Glutamatergic neuron (in vitro differentiated cells): Measurements from ENCODE around the gene FOXO1. TPM values are rescaled to one million over a fixed set of nuclear protein-coding genes. Genes with fewer than 3 reads are reported as not detected.
A peak's percentile ranks its signal among the peaks of the same experiment; 100 is the strongest.

Source experiments
- DNase-seq: peaks from one replicate; pipeline ENCODE4 v3.0.0; 2022
- H3K27ac Mint-ChIP-seq: one replicate; pipeline ENCODE4 v1.8.0; 2020; ENCODE audit warnings: mild to moderate bottlenecking, mixed read lengths, inconsistent platforms; ENCODE audit not compliant: unreplicated experiment
- H3K27me3 Mint-ChIP-seq: one replicate; pipeline ENCODE4 v1.8.0; 2020; ENCODE audit warnings: mild to moderate bottlenecking, moderate library complexity, mixed read lengths, inconsistent platforms; ENCODE audit not compliant: unreplicated experiment
- H3K36me3 Mint-ChIP-seq: one replicate; pipeline ENCODE4 v1.8.0; 2020; ENCODE audit warnings: mild to moderate bottlenecking, mixed read lengths, inconsistent platforms; ENCODE audit not compliant: unreplicated experiment
- H3K4me1 Mint-ChIP-seq: one replicate; pipeline ENCODE4 v1.8.0; 2020; ENCODE audit warnings: mild to moderate bottlenecking, low read depth, mixed read lengths, inconsistent platforms; ENCODE audit not compliant: unreplicated experiment
- H3K4me3 Mint-ChIP-seq: one replicate; pipeline ENCODE4 v1.8.0; 2020; ENCODE audit warnings: mild to moderate bottlenecking, mixed read lengths, inconsistent platforms; ENCODE audit not compliant: unreplicated experiment
- H3K9me3 Mint-ChIP-seq: one replicate; pipeline ENCODE4 v1.8.0; 2020; ENCODE audit warnings: mild to moderate bottlenecking, moderate library complexity, mixed read lengths, inconsistent platforms; ENCODE audit not compliant: unreplicated experiment
- total RNA-seq: library from RNA; stranded (reverse); fragmentation: NEBNext Ultra II Directional; extraction: Animal tissue kit (Norgen Biotek cat#: 25700); gene quantifications from one replicate; pipeline ENCODE4 v1.2.1, GENCODE V29; 2021; ENCODE audit not compliant: unreplicated experiment
- TF ChIP-seq, protein P1 (sequence below): fragments of 200-600 bp; sonication (generic); IDR thresholded peaks from one replicate; pipeline ENCODE4 v1.5.0; 2021; ENCODE audit not compliant: partially characterized antibody, unreplicated experiment

FOXO1 gene
- total RNA-seq, 1 donor from 2014 or later, result 1.4 TPM

DNA sequence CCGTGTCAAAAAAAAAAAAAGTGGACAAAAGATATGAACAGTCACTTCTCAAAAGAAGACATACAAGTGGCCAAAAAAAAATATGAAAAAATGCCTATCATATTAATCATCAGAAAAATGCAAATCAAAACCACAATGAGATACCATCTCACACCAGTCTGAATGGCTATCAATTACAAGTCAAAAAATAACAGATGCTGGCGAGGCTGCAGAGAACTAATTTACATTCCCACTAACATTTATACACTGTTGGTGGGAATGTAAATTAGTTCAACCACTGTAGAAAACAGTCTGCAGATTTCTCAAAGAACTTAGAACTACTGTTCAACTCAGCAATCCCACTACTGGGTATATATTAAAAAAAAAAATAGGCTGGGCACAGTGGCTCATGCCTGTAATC lies 26.5 kb upstream of the FOXO1 start:
- Mint-ChIP-seq H3K4me1 (no peaks in the 10 kb centered on the region), H3K4me3 (no peak overlapping the region), H3K27me3 (no peaks in the 10 kb centered on the region), H3K27ac (no peak overlapping the region), H3K9me3 (peaks cover 2% of the 10 kb centered on the region), H3K36me3 (no peaks in the 10 kb centered on the region)
- DNase-seq, result no peak
- TF ChIP-seq, protein P1, sequence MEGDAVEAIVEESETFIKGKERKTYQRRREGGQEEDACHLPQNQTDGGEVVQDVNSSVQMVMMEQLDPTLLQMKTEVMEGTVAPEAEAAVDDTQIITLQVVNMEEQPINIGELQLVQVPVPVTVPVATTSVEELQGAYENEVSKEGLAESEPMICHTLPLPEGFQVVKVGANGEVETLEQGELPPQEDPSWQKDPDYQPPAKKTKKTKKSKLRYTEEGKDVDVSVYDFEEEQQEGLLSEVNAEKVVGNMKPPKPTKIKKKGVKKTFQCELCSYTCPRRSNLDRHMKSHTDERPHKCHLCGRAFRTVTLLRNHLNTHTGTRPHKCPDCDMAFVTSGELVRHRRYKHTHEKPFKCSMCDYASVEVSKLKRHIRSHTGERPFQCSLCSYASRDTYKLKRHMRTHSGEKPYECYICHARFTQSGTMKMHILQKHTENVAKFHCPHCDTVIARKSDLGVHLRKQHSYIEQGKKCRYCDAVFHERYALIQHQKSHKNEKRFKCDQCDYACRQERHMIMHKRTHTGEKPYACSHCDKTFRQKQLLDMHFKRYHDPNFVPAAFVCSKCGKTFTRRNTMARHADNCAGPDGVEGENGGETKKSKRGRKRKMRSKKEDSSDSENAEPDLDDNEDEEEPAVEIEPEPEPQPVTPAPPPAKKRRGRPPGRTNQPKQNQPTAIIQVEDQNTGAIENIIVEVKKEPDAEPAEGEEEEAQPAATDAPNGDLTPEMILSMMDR, result no peak

DNA sequence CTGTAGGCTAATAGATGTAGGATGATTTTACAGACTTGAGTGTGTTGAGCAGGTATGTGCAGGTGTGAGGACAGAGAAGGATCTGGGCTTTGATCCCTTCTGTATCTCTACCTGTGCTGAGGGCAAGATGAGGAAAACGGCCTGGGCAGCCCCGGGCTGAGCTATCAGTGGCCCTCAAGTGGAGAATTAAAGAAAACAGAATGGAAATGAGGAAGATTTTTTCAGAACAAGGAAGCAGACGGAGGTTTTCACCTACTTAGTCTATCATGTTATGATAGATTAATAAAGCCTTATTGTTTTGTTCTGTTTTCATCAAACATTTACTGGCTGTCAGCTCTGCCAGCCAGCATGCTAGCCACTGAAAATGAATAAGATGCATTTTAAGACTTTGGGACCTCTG lies 22.3 kb upstream of the FOXO1 start:
- no peak overlapping the region for H3K27ac Mint-ChIP-seq

DNA sequence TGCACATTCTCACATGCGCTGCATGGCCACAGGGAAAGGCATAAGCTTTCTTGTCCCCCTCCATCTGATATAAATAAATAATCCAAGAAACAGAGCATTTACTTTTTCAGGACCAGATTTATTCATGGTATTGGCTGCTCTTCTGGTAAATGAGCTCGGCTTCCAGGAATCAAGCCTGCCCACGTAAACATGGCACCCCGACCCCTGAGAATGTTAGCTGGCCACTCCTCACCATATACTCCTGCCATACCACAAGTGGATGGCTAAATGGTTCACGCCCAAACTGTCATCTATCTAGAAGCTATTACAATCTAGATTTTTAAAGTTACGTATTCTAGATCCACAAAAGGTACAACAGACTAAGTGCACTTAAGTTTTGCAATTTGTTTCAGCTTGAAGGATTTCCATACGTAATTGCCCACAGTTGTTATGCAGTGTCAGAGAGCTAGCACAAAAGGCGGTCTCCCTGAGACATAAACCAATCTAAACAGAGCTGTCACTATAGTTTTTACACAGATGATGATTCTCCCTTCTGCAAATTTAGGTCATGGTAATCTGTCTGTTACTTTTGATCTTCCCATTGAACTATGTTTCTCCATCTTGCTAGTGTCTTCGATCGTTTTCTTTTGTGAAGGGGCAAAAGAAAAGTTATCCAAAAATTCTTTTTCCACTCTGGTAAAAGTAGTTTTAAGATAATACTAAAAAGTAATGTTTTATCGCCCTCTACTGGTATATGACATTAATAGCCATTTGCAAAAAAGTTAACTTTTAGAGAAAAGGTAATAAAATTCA lies 16.2 kb upstream of the FOXO1 start:
- Mint-ChIP-seq H3K9me3 (no peaks in the 10 kb centered on the region), H3K27me3 (no peaks in the 10 kb centered on the region), H3K36me3 (no peaks in the 10 kb centered on the region), H3K27ac (no peak overlapping the region), H3K4me3 (no peak overlapping the region), H3K4me1 (peaks cover 2% of the 10 kb centered on the region)
- TF ChIP-seq, protein P1, result peak; percentile 79
- DNase-seq, result no peak

More for the DNA sequence above, 22.3 kb upstream of the FOXO1 start:
- Mint-ChIP-seq H3K27me3 (no peaks in the 10 kb centered on the region), H3K4me3 (no peak overlapping the region), H3K36me3 (no peaks in the 10 kb centered on the region), H3K4me1 (no peaks in the 10 kb centered on the region), H3K9me3 (no peaks in the 10 kb centered on the region)
- TF ChIP-seq, protein P1, result no peak
- DNase-seq, result no peak

DNA sequence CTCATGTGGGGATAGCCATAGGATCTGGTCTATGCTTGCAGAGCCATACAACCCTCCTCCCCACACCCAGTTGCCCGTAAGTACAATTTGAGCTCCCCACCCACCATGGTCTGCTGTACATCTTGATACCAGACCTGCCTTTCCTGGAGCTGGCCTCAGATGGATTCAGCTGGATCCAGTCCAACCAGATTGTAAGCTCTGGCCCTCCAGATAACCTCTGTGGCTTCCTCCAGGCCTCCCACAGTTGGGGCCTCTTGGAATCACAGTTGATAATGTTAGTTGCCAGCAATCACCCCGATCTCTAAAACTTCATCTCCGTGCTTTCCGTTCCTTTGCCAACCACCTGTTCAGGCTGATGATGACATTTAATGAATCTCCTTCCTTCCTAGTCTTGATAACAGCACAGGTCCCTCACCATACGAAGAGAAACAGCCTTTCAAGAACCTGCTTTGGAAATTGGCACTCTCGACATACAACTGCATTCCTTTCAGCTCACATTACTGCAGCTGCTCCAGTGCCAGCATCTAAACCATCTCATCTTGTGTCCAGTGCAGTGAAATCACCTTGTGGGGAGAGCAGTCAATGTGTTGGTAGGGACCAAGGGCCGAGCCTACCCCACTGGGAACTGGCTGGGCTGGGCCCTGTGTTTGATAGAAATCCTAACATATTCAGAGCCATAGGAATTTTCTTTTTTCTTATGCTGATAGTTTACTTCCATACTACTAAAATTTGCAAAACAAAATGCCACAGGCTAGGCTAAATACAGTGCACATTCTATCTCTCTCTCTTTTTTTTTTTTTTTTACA lies 15.1 kb upstream of the FOXO1 start:
- Mint-ChIP-seq H3K27ac (no peak overlapping the region), H3K36me3 (no peaks in the 10 kb centered on the region), H3K27me3 (no peaks in the 10 kb centered on the region), H3K4me1 (peaks cover 2% of the 10 kb centered on the region), H3K9me3 (no peaks in the 10 kb centered on the region), H3K4me3 (no peak overlapping the region)
- TF ChIP-seq, protein P1, result no peak
- no peak for DNase-seq
